ENCODE results near the gene FKBP2.

DNA sequence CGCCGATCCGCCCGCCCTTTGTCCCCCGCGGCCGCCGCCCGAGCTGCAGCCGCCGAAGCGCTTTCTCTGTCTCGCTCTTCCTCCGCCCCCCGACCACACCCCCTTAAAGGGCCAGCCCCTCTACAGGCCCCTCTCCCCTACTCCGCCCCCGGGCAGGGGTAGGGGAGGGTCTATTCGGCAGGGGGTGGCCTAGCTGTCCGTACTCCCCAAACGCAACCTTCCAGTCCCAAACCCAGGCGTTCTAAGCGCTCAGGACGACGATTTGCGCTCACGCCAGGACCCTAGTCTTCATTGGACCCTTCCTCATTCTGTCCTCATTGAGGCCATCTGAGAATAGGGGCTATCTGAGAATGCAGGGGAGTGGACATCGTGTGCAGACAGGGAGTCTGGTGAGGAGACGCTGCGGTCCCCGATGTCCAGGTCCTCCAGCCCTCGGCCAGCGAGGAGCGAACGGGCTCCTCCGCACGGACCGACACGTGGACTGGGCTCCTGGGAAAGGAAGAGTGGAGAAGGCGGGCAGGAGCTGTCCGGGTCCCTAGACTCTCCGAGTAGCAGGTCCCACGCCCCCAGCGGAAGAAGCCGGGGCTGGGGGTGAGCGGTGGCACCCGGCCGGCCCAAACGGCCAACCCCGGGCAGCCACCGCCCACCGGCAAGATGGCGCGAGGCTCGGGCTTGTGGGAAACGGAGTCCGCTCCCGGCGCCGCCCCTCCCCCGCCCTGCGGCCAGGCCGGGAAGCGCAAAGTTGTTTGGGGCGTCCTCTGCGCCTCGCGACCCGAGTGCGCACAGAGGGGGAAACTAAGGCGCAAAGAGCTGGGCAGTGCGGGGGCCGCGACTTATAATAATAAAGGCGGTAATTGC, 6.2 kb downstream of the FKBP2 start, which contains the start of gene PPP1R14B:
- TF ChIP-seq CTCF (IDR thresholded peaks at IDR 0.05; ENCODE audit: poor library complexity) (peak; percentile 19), EZH2 (IDR thresholded peaks at IDR 0.05; ENCODE audit: borderline replicate concordance) (no peak), EZH2phosphoT487 (IDR thresholded peaks at IDR 0.05; ENCODE audit: low read depth, severe bottlenecking, unreplicated experiment) (no peak)

Data from hepatocyte (in vitro differentiated cells).